HG03196 (cell line): ENCODE data around the gene SHBG.
"Not testable (repeated sequence)": the region's sequence is repeated elsewhere in the genome, so short reads cannot be mapped to it uniquely, and the experiment has no call there.

Experiments used
- ATAC-seq: cut with Tn5 transposase; IDR thresholded peaks from one replicate; pipeline ENCODE4 v1.9.1; 2021; ENCODE audit not compliant: unreplicated experiment

The SHBG gene, protein sequence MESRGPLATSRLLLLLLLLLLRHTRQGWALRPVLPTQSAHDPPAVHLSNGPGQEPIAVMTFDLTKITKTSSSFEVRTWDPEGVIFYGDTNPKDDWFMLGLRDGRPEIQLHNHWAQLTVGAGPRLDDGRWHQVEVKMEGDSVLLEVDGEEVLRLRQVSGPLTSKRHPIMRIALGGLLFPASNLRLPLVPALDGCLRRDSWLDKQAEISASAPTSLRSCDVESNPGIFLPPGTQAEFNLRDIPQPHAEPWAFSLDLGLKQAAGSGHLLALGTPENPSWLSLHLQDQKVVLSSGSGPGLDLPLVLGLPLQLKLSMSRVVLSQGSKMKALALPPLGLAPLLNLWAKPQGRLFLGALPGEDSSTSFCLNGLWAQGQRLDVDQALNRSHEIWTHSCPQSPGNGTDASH

DNA sequence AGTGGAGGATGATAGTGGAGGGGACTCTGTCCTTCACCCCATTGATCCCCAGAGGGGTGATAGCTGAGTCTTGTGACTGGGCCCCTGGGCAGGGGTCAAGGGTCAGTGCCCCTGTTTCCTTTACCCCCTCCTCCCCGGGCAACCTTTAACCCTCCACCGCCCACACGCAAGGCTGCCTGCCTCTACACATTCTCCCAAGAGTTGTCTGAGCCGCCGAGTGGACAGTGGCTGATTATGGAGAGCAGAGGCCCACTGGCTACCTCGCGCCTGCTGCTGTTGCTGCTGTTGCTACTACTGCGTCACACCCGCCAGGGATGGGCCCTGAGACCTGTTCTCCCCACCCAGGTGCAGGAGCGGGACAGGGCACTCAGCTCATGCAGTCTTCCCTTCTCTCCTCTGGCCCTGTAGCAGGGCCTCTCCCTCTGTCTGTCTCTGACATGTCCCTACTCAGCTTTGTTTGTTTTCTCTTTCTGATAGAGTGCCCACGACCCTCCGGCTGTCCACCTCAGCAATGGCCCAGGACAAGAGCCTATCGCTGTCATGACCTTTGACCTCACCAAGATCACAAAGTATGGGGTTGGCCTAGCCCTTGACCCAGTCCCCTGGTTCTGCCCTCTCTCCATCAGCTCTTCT, at the start of gene SHBG:
Gene SHBG, plus strand, starts transcription at position 197 of the 633 bp plus-strand sequence. Its CDS starts 38 bp downstream, at position 235.
- ATAC-seq, result no peak

DNA sequence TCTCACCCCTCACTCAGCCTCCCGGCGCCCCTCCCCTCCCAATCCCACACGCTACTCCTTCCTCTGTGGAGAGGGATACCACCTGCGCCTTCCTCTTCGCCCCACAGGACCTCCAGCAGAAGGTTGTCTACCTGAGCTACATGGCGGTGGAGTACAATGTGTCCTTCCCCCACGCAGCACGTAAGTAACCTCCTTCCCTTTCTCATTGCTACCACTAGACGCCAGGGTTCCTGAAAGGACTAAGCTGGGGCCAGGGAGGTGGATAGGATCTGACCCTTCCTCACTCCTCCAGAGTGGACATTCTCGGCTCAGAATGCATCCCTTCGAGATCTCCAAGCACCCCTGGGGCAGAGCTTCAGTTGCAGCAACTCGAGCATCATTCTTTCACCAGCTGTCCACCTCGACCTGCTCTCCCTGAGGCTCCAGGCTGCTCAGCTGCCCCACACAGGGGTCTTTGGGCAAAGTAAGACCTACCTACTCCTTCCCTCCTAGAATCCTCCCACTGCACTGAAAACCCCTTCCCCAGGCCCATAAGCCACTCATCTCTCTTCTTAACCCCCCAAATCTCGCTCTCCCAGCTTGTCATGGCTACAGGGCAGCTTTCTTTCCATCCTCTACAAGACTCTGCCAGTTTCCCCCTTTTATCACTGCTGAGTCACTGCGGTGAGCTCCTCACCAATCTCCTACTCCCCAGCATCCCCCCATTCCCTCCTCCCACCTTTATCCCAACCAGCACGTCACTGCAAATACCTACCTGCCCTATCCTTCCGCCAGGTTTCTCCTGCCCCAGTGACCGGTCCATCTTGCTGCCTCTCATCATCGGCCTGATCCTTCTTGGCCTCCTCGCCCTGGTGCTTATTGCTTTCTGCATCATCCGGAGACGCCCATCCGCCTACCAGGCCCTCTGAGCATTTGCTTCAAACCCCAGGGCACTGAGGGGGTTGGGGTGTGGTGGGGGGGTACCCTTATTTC, 49.0 kb upstream of the SHBG start:
- ATAC-seq, result no peak

DNA sequence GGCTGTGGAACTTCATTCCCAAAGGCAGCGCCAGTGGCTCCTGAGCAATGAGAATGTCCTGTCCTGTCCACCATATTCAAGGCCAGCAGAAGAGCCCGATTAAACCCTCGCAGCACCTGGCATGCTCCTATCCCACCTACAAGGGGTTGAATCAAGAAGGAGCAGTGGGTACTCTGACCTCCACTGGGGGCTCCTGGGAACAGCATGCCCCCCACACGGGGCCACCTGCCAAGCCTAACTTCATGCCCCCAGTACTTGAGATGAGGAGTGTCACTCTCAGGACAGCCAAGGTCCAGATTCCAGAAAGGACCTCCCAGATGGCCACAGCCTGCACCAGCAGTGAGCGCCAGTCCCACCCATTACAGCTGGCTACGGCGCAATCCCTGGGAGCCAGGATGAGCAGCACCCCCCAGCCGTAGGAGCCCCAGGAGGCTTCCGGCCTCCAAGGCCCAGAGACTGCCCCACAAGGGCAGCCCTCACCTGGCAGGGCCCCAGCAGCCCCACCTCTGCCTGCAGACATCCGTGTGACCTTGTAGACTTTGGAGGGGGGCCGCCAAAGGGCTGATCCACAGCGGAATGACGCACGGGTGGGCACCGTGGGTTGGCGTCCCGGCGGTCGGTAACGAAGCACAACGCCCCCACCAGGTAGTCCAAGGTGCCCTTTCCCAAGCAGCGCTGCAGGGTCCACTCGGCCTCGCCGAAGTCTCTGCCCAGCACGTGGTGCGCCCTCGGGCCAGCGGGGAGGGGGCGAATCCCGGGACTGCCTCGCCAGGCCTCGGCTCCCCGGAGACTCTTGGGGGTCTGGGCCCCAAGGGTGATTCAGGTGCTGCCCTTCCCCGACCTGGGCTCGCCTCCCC, 47.3 kb upstream of the SHBG start:
- no peak for ATAC-seq

DNA sequence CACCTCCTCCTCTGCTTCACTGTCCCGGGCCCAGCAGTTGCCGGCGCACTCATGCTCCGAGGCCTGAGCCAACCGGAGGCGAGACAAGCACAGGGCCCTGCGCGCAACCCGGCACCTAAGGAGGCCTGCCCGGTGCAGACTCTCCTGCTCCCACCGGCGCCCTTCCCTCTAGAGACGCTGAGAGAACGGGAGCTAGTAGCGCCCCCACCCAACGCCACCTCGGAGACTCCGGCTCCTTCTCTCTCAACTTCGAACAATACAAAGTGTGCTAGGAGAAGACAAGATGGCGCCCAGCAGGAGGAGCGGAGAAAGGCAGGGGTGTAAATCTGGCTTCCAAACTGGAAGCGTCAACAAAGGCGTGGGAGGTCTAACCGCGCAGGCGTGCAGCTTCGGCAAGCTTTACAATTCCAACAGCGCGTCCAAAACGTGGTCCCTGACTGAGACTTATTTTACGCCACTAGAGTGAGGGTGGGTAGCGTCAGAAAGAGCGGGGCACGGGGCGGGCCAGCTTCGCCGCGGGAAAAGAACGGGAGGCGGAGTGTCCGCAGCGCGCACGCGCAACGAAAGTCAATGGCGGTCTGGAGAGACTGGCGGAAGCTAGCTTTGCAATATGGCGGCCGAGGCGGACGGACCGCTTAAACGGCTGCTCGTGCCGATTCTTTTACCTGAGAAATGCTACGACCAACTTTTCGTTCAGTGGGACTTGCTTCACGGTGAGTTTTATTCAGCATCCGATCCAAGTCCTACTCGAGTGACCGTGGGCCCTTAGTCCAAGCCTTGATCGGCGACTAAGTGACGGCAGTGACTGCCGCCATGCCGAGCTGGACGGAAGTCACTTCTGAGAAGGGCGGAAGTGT, 46.5 kb upstream of the SHBG start, which contains the start of gene MPDU1:
Gene MPDU1, plus strand, starts transcription at position 600 of the 857 bp plus-strand sequence. Its CDS starts 11 bp downstream, at position 611.
- peak; percentile 52 for ATAC-seq

DNA sequence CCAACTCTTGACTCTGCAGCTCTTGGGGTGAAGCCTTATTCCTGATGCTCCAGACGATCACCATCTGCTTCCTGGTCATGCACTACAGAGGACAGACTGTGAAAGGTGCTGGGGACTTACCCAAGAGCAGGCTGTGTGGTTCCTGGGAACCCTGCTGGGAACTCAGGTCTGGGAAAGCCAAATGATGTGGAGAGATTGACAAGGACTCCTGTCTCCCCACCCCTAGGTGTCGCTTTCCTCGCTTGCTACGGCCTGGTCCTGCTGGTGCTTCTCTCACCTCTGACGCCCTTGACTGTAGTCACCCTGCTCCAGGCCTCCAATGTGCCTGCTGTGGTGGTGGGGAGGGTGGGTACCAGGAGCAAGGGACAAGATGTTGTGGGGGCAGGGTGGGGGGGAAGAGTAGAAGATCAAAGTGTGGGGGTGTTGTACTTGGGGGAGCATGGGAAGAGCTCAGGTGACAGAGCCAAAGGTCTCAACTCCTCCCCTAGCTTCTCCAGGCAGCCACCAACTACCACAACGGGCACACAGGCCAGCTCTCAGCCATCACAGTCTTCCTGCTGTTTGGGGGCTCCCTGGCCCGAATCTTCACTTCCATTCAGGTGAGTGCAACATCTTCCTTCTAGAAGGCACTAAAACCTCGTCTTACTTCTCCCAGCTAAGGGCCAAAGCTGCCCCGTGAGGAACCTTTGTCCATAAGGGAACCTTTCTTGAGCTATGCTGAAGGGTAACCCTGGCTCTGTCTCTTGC, 43.1 kb upstream of the SHBG start:
- ATAC-seq, result no peak

DNA sequence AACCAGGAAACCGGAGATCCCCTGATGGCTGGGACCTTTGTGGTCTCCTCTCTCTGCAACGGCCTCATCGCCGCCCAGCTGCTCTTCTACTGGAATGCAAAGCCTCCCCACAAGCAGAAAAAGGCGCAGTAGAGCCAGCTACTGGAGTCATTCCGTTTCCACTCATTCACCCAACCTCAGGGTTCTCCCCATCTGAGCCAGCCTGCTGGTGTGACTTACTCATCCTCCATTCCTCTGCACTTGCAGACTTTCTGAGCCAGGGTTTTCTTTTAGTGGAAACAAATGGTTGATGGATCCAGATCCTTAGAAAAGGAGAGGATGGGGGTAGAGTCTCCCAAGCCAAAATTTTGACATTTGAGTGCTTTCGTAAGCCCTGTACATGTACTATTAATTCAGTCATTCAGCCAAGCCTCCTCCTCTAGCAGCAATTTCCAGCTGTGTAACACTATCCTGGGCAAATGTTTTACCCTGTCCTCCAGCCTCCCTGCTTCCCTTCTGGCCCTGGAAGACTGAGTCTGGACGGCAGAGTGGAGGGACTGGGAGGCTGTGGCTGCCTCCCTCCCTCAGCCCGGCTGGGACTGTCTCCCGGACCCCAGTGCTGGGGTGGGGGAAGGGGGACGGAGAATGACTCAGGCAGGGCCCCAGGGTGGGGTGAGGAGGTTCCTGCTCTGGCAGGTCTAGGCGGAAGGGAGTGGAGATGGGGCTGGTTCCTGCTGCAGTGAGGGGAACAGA, 42.3 kb upstream of the SHBG start:
- ATAC-seq, result no peak

DNA sequence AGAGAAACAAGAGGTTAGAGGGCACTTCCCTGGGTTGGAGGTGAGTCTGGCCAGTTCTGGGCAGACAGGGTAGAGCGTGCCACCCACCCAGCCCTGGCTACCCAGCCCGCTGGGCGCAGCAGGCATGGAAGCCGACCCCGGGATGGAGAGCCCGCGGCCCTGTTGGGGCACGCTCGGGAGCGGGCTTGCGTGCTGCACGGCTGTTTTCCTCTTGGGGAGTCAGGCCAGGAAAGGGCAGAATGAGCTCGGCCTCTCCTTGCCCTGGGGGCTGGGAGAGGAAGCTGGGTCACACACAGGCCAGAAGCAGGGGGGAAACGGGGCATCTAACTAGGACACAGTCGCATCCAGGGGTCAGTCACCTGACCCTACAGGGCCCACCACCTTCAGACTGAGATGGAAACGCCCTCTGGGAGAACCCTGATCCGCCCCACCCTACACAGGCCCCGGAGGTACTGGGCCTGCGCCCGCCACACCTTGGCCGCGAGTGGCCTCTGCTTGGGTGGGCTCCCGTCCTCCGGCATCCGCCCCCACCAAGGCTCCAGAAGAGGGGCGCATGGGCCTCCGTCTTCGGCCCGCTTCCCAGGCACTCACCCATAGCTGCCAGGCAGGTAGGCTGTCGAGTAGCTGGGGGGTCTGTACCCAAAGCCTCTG, 41.3 kb upstream of the SHBG start:
- ATAC-seq, result no peak

DNA sequence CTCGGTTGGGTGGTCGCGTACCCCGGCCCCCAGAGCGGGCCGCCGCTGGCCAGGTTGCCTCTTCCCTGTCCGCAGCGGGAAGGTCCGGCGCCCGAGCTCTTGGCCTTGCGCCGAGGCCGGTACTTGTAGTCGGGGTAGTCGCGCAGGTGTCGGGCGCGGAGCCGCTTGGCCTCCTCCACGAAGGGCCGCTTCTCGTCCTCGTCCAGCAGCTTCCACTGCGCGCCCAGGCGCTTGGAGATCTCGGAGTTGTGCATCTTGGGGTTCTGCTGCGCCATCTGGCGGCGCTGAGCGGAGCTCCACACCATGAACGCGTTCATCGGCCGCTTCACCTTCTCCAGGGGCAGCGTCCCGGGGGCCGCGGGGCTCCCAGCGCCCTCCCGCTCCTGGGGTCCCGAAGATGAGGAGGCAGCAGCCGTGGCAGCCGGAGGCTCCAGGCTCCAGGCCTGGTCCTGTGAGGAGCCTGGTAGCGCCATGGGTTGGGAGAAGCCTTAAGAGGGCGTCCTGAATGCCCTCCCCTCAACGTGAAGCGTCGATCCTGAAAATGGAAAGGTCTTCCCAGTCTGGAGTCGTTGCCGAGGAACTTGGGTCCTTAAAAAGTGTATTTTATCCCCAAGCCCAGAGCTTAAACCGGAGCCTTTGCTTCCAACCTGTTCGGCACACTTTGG, 40.6 kb upstream of the SHBG start:
- no peak for ATAC-seq

DNA sequence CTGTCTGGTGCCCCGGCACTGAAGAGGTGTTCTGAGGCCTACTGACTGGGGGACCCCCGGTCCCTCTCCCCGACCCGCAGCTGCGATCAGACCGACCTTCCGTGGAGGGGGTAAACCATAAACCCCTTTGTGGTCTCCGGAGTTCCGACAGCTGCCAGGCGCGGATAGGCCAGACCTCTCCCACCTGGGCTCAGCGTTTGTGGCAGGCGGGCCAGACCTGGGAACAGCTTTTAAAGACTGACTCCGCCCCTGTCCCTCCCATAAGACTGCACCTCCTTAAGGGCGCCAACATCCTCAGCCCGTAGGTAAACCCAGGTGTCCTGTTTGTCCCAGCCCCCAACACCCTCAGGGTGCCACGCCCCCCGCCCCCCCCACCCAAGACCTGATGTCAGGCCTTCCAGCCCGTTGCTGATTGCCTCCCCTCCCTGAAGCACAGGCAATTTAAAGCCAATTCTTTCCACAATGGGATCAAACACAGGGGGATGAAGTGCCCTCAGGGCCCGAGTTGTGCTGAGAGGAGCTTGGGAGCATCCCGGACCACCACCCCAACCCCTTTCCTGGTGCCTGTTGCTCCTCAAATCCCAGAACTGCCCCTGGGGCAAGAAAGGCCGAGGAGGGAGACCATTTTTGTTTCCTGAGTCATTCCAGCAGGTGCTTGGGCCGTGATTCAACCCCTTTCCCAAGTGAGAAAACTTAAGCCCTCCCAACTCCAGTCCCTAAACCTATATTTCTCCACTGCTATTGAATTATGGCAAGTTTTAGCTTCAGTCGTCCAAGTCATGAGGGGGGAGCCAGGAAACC, 39.8 kb upstream of the SHBG start, which contains the start of gene SOX15:
Gene SOX15, minus strand, starts transcription at position 204 of the 801 bp plus-strand sequence. CDS start 418 bp downstream, outside the sequence.
- ATAC-seq, result no peak

DNA sequence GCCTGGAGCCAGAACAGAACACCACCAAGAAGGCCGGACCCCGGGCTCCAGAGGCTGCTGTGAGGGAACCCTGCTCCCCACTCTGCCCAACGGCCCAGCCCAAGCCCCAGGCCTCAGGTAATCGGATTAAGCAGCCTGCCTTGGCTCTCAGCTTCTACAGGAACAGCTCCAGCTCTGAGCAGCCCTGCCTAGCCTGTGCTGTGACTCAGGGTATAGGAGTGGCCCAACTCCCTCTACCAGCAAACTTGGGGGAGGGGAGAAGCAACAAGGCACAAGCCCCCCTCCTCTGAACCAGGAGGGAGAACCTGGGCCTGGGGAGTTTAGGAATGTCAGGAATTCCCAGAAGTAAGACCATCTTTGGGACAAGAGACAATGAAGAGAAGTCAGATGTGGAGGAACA, 39.2 kb upstream of the SHBG start:
- ATAC-seq, result no peak

DNA sequence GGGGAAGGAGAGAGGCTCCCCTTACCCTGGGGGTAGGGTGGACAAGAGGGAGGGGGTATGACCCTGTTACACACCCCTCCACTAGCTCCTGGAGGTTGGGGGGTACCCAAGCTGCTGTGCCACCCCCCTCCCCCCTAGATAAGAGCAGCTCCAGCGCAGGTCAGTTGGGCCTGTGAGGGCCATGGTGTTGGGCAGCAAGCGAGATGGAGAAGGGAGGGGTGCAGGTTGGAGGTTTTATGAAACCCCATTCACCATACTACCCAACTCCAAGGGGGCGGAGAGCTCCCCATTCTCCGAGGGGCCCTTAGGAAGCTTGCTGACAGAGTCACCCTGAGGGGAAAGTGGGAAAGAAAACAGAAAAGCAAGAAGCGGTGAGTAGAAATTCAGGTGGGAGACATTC, 38.3 kb upstream of the SHBG start:
- no peak for ATAC-seq

DNA sequence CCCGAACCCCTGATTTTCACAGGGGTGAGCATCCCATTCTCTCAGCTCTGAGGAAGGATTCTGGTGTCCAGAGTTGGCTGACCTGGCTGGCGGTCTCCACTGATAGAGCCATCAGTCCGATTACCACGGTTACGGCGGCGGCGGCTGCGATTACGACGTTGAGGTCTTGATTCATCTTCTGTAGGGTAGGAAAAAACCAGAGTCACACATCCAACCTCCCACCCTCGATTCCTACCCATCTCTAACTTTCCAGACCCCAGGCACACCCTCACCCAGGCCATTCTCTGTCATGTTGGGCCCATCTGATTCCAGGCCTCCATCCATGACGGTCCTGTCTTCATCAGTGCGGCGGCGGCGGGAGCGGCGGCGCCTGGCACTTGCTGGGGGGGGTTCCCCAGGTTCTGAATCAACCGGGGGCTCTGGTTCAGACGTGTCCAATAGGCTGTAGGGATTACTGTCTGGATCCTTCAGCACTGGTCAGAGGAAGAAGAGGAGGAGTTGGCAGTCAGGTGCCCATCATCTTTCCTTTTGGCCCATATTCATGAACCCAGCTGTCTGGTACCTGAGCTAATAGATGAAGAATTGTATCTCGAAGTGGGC, 37.4 kb upstream of the SHBG start:
- no peak for ATAC-seq

DNA sequence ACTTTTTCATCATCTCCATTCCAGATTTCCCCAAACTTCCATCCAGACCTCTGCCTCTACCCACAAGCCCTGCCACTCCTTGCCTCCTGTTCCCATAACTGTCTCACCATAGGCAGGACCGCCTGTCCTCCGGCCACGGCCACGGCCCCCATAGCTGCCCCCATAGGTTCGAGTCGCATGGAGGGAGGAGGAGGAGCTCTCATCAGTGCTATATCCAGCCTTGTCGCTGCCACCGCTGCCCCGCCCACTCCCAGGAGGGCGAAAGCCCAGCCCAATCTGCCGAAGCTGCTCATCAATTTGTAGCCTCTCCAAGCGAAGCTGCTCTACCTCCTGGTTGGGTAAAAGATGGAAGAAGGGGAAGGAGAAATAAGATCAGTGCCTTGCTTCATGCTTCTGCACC, 36.6 kb upstream of the SHBG start:
- ATAC-seq, result no peak

DNA sequence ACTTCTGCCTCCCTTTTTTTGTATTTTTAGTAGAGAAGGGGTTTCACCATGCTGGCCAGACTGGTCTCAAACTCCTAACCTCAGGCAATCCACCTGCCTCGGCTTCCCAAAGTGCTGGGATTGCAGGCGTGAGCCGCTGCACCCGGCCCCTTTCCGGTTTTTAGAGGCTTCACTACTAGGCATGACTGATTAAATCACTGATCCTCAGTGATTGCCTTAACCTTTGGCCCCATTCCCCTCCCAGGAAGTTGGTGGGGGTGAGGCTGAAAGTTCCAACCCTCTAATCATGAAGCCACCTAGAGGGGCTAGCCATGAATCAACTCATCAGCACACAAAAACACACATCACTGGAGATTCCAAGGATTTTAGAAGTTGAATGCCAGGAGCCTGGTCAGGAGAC, 32.4 kb upstream of the SHBG start:
- not testable (repeated sequence) for ATAC-seq

DNA sequence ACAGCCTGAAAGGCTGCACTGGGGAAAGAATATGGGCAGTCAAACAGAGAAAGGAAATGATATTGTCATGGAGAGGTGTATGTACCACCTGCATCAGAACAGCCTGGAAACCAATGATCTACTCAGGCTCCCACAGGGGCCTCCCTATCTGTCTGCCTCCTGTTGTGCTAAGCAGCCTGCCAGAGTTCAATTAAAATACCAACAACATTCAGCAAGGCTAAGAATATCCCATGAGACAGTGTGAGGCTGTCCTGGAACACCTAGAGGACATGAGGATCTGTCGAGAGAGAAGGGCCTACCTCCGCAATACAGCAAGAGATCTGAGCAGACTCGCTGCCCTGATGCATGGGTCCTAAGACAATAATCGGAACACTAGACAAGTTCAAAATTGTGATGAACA, 23.7 kb upstream of the SHBG start:
- ATAC-seq, result no peak

DNA sequence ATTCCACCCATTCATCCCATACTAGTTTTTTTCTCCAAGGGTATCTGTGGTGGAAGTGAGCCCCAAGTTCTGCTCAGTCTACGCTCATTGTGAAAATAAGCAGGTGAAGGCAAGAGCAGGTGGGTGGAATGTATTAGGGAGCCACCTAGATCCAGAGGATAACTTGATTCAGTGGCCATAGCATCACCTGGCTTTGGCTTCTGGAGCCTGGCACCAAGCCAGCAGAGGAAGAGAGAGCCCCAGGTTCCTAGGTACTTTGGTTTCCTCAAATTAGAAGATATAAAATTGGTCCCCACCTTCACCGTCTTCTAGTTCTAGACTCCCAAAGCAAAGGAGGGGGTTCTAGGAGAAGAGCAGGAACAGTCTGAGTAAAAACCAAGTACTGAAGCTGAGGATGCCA, 19.3 kb upstream of the SHBG start:
- ATAC-seq, result no peak
